Gastrocnemius medialis (tissue), 4 donors: Measurements from ENCODE around the gene DMRT1. TPM values are rescaled to one million over a fixed set of nuclear protein-coding genes. Genes with fewer than 3 reads are reported as not detected.

Source experiments
- ATAC-seq, 2 donors: fragments of 150-250 bp; one replicate each; pipeline ENCODE4 v1.9.1; 2016
- DNase-seq, 2 donors: peaks; one replicate each; pipeline ENCODE4 v3.0.0-alpha.2; 2019
- H3K27ac ChIP-seq, 4 donors: fragments of 200-600 bp; sonication (generic); 1 replicate in 1 of 4; 2 replicates in 3 of 4; pipeline ENCODE4 v1.5.1; 2016 to 2018; ENCODE audit warnings: mild to moderate bottlenecking in 2 of 4, moderate library complexity in 1 of 4
- H3K27me3 ChIP-seq, 3 donors: fragments of 200-600 bp; sonication (generic) in 2 of 3; 1 replicate in 1 of 3; 2 replicates in 2 of 3; pipeline versions ENCODE4 v1.5.1 to v1.6.0; 2016 to 2019; ENCODE audit warnings: mild to moderate bottlenecking in 1 of 3, moderate library complexity in 1 of 3
- H3K36me3 ChIP-seq, 2 donors: fragments of 200-600 bp; sonication (generic) in 1 of 2; one replicate each; pipeline ENCODE4 v1.5.1; 2017 to 2018
- H3K4me1 ChIP-seq, 2 donors: fragments of 200-600 bp; sonication (generic) in 1 of 2; one replicate each; pipeline ENCODE4 v1.5.1; 2016 to 2017; ENCODE audit warnings: mild to moderate bottlenecking in 2 of 2
- H3K4me3 ChIP-seq, 4 donors: fragments of 200-600 bp; sonication (generic) in 3 of 4; 1 replicate in 1 of 4; 2 replicates in 3 of 4; pipeline ENCODE4 v1.5.1; 2016 to 2019; ENCODE audit warnings: mild to moderate bottlenecking in 2 of 4
- H3K9me3 ChIP-seq, 3 donors: fragments of 200-600 bp; sonication (generic) in 2 of 3; 1 replicate in 1 of 3; 2 replicates in 2 of 3; pipeline ENCODE4 v1.5.1; 2016 to 2019
- CTCF ChIP-seq, 5 experiments: fragments of 450-650 bp in 3 of 5; fragments of 200-600 bp in 2 of 5; sonication (generic) in 2 of 5; IDR thresholded peaks in 4 of 5; conservative IDR thresholded peaks in 1 of 5; 1 replicate in 4 of 5; 2 replicates in 1 of 5; pipeline ENCODE4 v1.5.1; 2016 to 2019; ENCODE audit warnings: antibody characterized with exemption in 5 of 5, mild to moderate bottlenecking in 3 of 5, moderate library complexity in 3 of 5
- POLR2A ChIP-seq, 2 donors: fragments of 450-650 bp; IDR thresholded peaks; one replicate each; pipeline ENCODE4 v1.6.1; 2017; ENCODE audit warnings: antibody characterized with exemption in 2 of 2, mild to moderate bottlenecking in 2 of 2, moderate library complexity in 2 of 2
- in situ Hi-C, 4 donors: fragments of 200-750 bp; cut with MboI; loops; one replicate each; pipeline versions ENCODE4 v1.15.0 to v1.8.0; 2017; ENCODE audit warnings: low sequenced_read_pairs in 4 of 4
- intact Hi-C: fragments of 100-400 bp; cut with DNase I; formaldehyde crosslinking; loops from one replicate; pipeline ENCODE4 v1.15.1; 2023; ENCODE audit warnings: low total_unique reads
- total RNA-seq, 4 donors: library from RNA; depleted of rRNA; stranded (reverse); fragments of >200 nt; gene quantifications; one replicate each; pipeline versions ENCODE4 v1.1.0 to v1.2.3, GENCODE V29; 2016

DMRT1 gene
- total RNA-seq, 4 donors from 2014 or later: 0.91 TPM; not detected in 3

GRCh38 chr9:970151-970996 is 128.9 kb downstream of the DMRT1 start:
- no peak overlapping the region for H3K27ac ChIP-seq
- intact Hi-C loops: no loop called here
- ATAC-seq: no peak
- TF ChIP-seq CTCF (IDR thresholded peaks at IDR 0.05 in 4 of 5, conservative IDR thresholded peaks at IDR 0.05 in 1 of 5): no peak
- TF ChIP-seq POLR2A (IDR thresholded peaks at IDR 0.05): no peak
- H3K9me3 ChIP-seq: no peaks in the 10 kb centered on the region
- peaks cover 70 to 74% (median 73%) of the 10 kb centered on the region in 3 donors for H3K27me3 ChIP-seq
- peaks cover 0 to 4% of the 10 kb centered on the region in 2 donors for H3K4me1 ChIP-seq
- H3K36me3 ChIP-seq: no peaks in the 10 kb centered on the region
- no peak for DNase-seq
- in situ Hi-C loops: no loop called here
- H3K4me3 ChIP-seq: no peak overlapping the region

GRCh38 chr9:971901-972500 is 130.5 kb downstream of the DMRT1 start:
- H3K9me3 ChIP-seq: no peaks in the 10 kb centered on the region
- intact Hi-C loops: no loop called here
- H3K36me3 ChIP-seq: no peaks in the 10 kb centered on the region
- H3K4me1 ChIP-seq: peaks cover 7% of the 10 kb centered on the region in 2 donors
- TF ChIP-seq CTCF (IDR thresholded peaks at IDR 0.05 in 4 of 5, conservative IDR thresholded peaks at IDR 0.05 in 1 of 5): no peak
- no peak for TF ChIP-seq POLR2A (IDR thresholded peaks at IDR 0.05)
- in situ Hi-C loops: no loop called here
- H3K4me3 ChIP-seq: peak overlapping the region; percentile 40 to 56 (median 50)
- peak overlapping the region; percentile 33 to 59 (median 44) for H3K27ac ChIP-seq
- H3K27me3 ChIP-seq: peaks cover 80 to 88% (median 83%) of the 10 kb centered on the region in 3 donors
- ATAC-seq (no peak), DNase-seq (no peak)

GRCh38 chr9:972501-973294 is 131.2 kb downstream of the DMRT1 start:
- Histone ChIP-seq H3K4me3 (peak overlapping the region; percentile 40 to 56 (median 50)), H3K27me3 (peaks cover 80 to 89% (median 87%) of the 10 kb centered on the region in 3 donors), H3K36me3 (no peaks in the 10 kb centered on the region), H3K27ac (peak overlapping the region; percentile 33 to 59 (median 44)), H3K9me3 (no peaks in the 10 kb centered on the region), H3K4me1 (peaks cover 7% of the 10 kb centered on the region in 2 donors)
- no peak for TF ChIP-seq CTCF (IDR thresholded peaks at IDR 0.05 in 4 of 5, conservative IDR thresholded peaks at IDR 0.05 in 1 of 5)
- no peak for TF ChIP-seq POLR2A (IDR thresholded peaks at IDR 0.05)
- intact Hi-C loops (no loop called here), in situ Hi-C loops (no loop called here)
- DNase-seq (no peak), ATAC-seq (no peak)

- in situ Hi-C loops (no loop called here), intact Hi-C loops (no loop called here)
- DNase-seq (no peak), ATAC-seq (no peak)
- no peaks in the 10 kb centered on the region for H3K9me3 ChIP-seq
- H3K27me3 ChIP-seq: peaks cover 78 to 95% (median 86%) of the 10 kb centered on the region in 3 donors
- no peaks in the 10 kb centered on the region for H3K36me3 ChIP-seq
- H3K4me1 ChIP-seq: peaks cover 7% of the 10 kb centered on the region in 2 donors
- no peak overlapping the region for H3K27ac ChIP-seq
- TF ChIP-seq POLR2A (IDR thresholded peaks at IDR 0.05) (no peak), CTCF (IDR thresholded peaks at IDR 0.05 in 4 of 5, conservative IDR thresholded peaks at IDR 0.05 in 1 of 5) (no peak)
- H3K4me3 ChIP-seq: no peak overlapping the region
Measured at GRCh38 chr9:973295-973834, 131.9 kb downstream of the DMRT1 start.
